ENCODE measurements around the gene TMEM51.

- TF ChIP-seq, protein P1, sequence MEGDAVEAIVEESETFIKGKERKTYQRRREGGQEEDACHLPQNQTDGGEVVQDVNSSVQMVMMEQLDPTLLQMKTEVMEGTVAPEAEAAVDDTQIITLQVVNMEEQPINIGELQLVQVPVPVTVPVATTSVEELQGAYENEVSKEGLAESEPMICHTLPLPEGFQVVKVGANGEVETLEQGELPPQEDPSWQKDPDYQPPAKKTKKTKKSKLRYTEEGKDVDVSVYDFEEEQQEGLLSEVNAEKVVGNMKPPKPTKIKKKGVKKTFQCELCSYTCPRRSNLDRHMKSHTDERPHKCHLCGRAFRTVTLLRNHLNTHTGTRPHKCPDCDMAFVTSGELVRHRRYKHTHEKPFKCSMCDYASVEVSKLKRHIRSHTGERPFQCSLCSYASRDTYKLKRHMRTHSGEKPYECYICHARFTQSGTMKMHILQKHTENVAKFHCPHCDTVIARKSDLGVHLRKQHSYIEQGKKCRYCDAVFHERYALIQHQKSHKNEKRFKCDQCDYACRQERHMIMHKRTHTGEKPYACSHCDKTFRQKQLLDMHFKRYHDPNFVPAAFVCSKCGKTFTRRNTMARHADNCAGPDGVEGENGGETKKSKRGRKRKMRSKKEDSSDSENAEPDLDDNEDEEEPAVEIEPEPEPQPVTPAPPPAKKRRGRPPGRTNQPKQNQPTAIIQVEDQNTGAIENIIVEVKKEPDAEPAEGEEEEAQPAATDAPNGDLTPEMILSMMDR (IDR thresholded peaks at IDR 0.05) = no peak
- TF ChIP-seq CREM (CRISPR knock-in tag; IDR thresholded peaks at IDR 0.05) (no peak), ZNF317 (CRISPR knock-in tag; IDR thresholded peaks at IDR 0.05; ENCODE audit: borderline replicate concordance, low read depth) (no peak), SP1 (CRISPR knock-in tag; conservative IDR thresholded peaks at IDR 0.05) (no peak), ESRRA (CRISPR knock-in tag; IDR thresholded peaks at IDR 0.05; ENCODE audit: borderline replicate concordance) (no peak), PRDM15 (CRISPR knock-in tag; IDR thresholded peaks at IDR 0.05) (no peak), NR2C2 (CRISPR knock-in tag; IDR thresholded peaks at IDR 0.05) (no peak), ZBTB21 (CRISPR knock-in tag; IDR thresholded peaks at IDR 0.05; ENCODE audit: borderline replicate concordance) (no peak), ATF6 (CRISPR knock-in tag; IDR thresholded peaks at IDR 0.05) (no peak), ZBTB43 (CRISPR knock-in tag; IDR thresholded peaks at IDR 0.05) (no peak)
- TF ChIP-seq, protein P2, sequence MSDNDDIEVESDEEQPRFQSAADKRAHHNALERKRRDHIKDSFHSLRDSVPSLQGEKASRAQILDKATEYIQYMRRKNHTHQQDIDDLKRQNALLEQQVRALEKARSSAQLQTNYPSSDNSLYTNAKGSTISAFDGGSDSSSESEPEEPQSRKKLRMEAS (CRISPR knock-in tag; IDR thresholded peaks at IDR 0.05) = no peak
These were observed 1.7 kb upstream of the TMEM51 start for GRCh38 chr1:15151871-15152270.
